HG03039 (cell line): ENCODE data around the gene SHC4.
A peak's percentile ranks its signal among the peaks of the same experiment; 100 is the strongest.

Experiments used
- ATAC-seq: cut with Tn5 transposase; IDR thresholded peaks from one replicate; pipeline ENCODE4 v1.9.1; 2021; ENCODE audit warnings: mild to moderate bottlenecking, moderate library complexity; ENCODE audit not compliant: unreplicated experiment

Gene SHC4

GRCh38 chr15:48889925-48890324, 73.8 kb downstream of the SHC4 start:
- ATAC-seq, result no peak

GRCh38 chr15:48888836-48889235, 74.9 kb downstream of the SHC4 start:
- no peak for ATAC-seq

- ATAC-seq, result no peak
Measured at GRCh38 chr15:48888191-48888590, 75.5 kb downstream of the SHC4 start.

- ATAC-seq, result no peak
Measured at GRCh38 chr15:48887144-48887543, 76.6 kb downstream of the SHC4 start.

- no peak for ATAC-seq
Measured at GRCh38 chr15:48883699-48884098, 80.0 kb downstream of the SHC4 start.

GRCh38 chr15:48880070-48880634, 83.6 kb downstream of the SHC4 start:
- ATAC-seq, result no peak

GRCh38 chr15:48877630-48878595, 85.8 kb downstream of the SHC4 start, which contains the start of gene EID1:
Gene EID1, plus strand, starts transcription at chr15:48878134. Its CDS starts 43 bp downstream, at chr15:48878177.
- peak; percentile 97 for ATAC-seq

- ATAC-seq, result no peak
Measured at GRCh38 chr15:48876057-48876456, 87.7 kb downstream of the SHC4 start.

- ATAC-seq, result no peak
Measured at GRCh38 chr15:48875241-48875960, 88.3 kb downstream of the SHC4 start.

- no peak for ATAC-seq
Measured at GRCh38 chr15:48872632-48873031, 91.1 kb downstream of the SHC4 start.

- ATAC-seq, result no peak
Measured at GRCh38 chr15:48871542-48871941, 92.2 kb downstream of the SHC4 start.

GRCh38 chr15:48869966-48870365, 93.8 kb downstream of the SHC4 start:
- no peak for ATAC-seq

GRCh38 chr15:48868536-48868935, 95.2 kb downstream of the SHC4 start:
- no peak for ATAC-seq

- ATAC-seq, result no peak
Measured at GRCh38 chr15:48868023-48868422, 95.7 kb downstream of the SHC4 start.

- no peak for ATAC-seq
Measured at GRCh38 chr15:48866141-48866563, 97.6 kb downstream of the SHC4 start.

GRCh38 chr15:48865370-48866079, 98.2 kb downstream of the SHC4 start:
- ATAC-seq, result no peak

- ATAC-seq, result no peak
Measured at GRCh38 chr15:48862705-48863104, 101.0 kb downstream of the SHC4 start.

GRCh38 chr15:48861813-48862431, 101.8 kb downstream of the SHC4 start:
- no peak for ATAC-seq

GRCh38 chr15:48859426-48859825, 104.3 kb downstream of the SHC4 start:
- ATAC-seq, result no peak

GRCh38 chr15:48858401-48858800, 105.3 kb downstream of the SHC4 start:
- no peak for ATAC-seq
